H1 (cell line): ENCODE results near the gene ZNF575. TPM values are rescaled to one million over a fixed set of nuclear protein-coding genes. Genes with fewer than 3 reads are reported as not detected.

Source experiments
- ASH2L ChIP-seq: fragments of 200-600, 300-600 bp; sonication (generic); IDR thresholded peaks from one replicate; pipeline ENCODE4 v1.7.1; 2017; ENCODE audit warnings: low read length
- EP300 ChIP-seq, 2 experiments: IDR thresholded peaks; 1 replicate in 1 of 2; 2 replicates in 1 of 2; pipeline ENCODE4 v1.6.1; 2011 to 2012; ENCODE audit warnings: low read depth in 2 of 2, low read length in 2 of 2, mild to moderate bottlenecking in 2 of 2, borderline replicate concordance in 1 of 2, inconsistent platforms in 1 of 2, moderate library complexity in 1 of 2
- EZH2 ChIP-seq: fragments of 200-600 bp; sonication (generic); IDR thresholded peaks from 2 replicates; pipeline ENCODE4 v1.7.1; 2012; ENCODE audit warnings: low read depth, mild to moderate bottlenecking, moderate library complexity, low read length, inconsistent platforms; ENCODE audit not compliant: severe bottlenecking
- FOSL1 ChIP-seq: IDR thresholded peaks from 2 replicates; pipeline ENCODE4 v1.6.1; 2011; ENCODE audit warnings: mild to moderate bottlenecking, low read depth, low read length, moderate library complexity; ENCODE audit not compliant: insufficient read depth
- HDAC2 ChIP-seq, 2 experiments: fragments of 300-600 bp in 1 of 2; sonication (generic) in 1 of 2; IDR thresholded peaks; 2 replicates each; pipeline ENCODE4 v1.6.1; 2011 to 2012; ENCODE audit warnings: low read depth in 2 of 2, low read length in 2 of 2, mild to moderate bottlenecking in 2 of 2, moderate library complexity in 2 of 2, borderline replicate concordance in 1 of 2, inconsistent platforms in 1 of 2
- JUND ChIP-seq: IDR thresholded peaks from 2 replicates; pipeline ENCODE4 v1.6.1; 2011; ENCODE audit warnings: mild to moderate bottlenecking, improper control_type of control experiment, low read length
- SP1 ChIP-seq: IDR thresholded peaks from 2 replicates; pipeline ENCODE4 v1.6.1; 2011; ENCODE audit warnings: low read depth, low read length
- polyA plus RNA-seq, 7 experiments: library from polyadenylated mRNA; depleted of rRNA in 3 of 7; stranded (reverse) in 5 of 7; unstranded in 2 of 7; fragments of >200 nt in 5 of 7; fragments of 200-250 nt in 2 of 7; gene quantifications; 1 replicate in 5 of 7; 2 replicates in 1 of 7; 4 replicates in 1 of 7; pipeline versions ENCODE4 v1.2.1 to v1.2.3, GENCODE V29; 2011 to 2013; ENCODE audit warnings: missing spikeins in 2 of 7, mixed read lengths in 2 of 7
- total RNA-seq: library from RNA; stranded (reverse); fragmentation: NEBNext Ultra II Directional; extraction: Animal tissue kit (Norgen Biotek cat#: 25700); gene quantifications from 2 replicates; pipeline ENCODE4 v1.2.1, GENCODE V29; 2021
- TF ChIP-seq, protein P1 (sequence below): IDR thresholded peaks from 2 replicates; pipeline ENCODE4 v1.6.1; 2012; ENCODE audit warnings: inconsistent platforms
- TF ChIP-seq, protein P2 (sequence below): fragments of 300-600 bp; sonication (generic); IDR thresholded peaks from 2 replicates; pipeline ENCODE4 v1.7.1; 2012; ENCODE audit warnings: low read length, moderate library complexity, mild to moderate bottlenecking, inconsistent platforms; ENCODE audit not compliant: insufficient replicate concordance

Gene ZNF575
- total and polyA plus RNA-seq, 2 of the 8 experiments (the other 6 are each of a cell fraction or from before 2014, with no cell fraction given): 0.05 TPM; not detected in 1

DNA sequence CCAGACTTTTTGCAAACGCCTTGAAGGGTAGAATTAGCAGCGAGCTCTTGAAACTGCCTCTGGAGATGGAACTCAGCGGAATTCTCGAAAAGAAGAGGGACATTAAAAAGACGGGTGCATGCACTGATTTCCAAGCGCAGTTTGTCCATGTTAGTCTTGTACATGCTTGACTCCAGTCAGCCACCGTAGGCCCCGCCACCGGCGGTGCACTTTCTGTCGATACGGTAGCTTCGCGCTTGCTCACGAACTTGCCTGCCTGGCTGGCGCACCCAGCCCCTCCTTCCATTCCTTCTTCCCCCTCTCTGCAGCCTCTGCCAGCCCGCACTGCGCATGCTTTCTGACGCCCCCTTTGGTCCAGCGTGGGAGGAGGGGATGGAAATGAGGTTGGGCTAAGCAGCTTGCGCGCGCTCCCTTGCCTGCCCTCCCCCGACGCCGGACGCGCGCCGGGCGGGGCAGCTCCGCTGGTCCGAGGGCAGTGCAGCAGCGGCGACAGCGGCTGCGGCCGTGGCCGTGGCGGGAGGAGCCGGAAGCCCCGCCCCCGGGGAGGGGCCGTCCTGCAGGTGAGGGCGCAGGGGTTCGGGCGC is at the start of gene ZNF575 (continued):
- TF ChIP-seq ASH2L: peak; percentile 71
- TF ChIP-seq JUND: no peak
- TF ChIP-seq, protein P1, sequence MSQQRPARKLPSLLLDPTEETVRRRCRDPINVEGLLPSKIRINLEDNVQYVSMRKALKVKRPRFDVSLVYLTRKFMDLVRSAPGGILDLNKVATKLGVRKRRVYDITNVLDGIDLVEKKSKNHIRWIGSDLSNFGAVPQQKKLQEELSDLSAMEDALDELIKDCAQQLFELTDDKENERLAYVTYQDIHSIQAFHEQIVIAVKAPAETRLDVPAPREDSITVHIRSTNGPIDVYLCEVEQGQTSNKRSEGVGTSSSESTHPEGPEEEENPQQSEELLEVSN: peak; percentile 40; the same call in 1 of the 2 replicates
- TF ChIP-seq FOSL1: no peak
- TF ChIP-seq HDAC2 (IDR thresholded peaks at IDR 0.05; ENCODE audit: borderline replicate concordance in 1 of 2, low read depth in 2 of 2, low read length in 2 of 2): no peak
- no peak for TF ChIP-seq EZH2
- TF ChIP-seq, protein P2, sequence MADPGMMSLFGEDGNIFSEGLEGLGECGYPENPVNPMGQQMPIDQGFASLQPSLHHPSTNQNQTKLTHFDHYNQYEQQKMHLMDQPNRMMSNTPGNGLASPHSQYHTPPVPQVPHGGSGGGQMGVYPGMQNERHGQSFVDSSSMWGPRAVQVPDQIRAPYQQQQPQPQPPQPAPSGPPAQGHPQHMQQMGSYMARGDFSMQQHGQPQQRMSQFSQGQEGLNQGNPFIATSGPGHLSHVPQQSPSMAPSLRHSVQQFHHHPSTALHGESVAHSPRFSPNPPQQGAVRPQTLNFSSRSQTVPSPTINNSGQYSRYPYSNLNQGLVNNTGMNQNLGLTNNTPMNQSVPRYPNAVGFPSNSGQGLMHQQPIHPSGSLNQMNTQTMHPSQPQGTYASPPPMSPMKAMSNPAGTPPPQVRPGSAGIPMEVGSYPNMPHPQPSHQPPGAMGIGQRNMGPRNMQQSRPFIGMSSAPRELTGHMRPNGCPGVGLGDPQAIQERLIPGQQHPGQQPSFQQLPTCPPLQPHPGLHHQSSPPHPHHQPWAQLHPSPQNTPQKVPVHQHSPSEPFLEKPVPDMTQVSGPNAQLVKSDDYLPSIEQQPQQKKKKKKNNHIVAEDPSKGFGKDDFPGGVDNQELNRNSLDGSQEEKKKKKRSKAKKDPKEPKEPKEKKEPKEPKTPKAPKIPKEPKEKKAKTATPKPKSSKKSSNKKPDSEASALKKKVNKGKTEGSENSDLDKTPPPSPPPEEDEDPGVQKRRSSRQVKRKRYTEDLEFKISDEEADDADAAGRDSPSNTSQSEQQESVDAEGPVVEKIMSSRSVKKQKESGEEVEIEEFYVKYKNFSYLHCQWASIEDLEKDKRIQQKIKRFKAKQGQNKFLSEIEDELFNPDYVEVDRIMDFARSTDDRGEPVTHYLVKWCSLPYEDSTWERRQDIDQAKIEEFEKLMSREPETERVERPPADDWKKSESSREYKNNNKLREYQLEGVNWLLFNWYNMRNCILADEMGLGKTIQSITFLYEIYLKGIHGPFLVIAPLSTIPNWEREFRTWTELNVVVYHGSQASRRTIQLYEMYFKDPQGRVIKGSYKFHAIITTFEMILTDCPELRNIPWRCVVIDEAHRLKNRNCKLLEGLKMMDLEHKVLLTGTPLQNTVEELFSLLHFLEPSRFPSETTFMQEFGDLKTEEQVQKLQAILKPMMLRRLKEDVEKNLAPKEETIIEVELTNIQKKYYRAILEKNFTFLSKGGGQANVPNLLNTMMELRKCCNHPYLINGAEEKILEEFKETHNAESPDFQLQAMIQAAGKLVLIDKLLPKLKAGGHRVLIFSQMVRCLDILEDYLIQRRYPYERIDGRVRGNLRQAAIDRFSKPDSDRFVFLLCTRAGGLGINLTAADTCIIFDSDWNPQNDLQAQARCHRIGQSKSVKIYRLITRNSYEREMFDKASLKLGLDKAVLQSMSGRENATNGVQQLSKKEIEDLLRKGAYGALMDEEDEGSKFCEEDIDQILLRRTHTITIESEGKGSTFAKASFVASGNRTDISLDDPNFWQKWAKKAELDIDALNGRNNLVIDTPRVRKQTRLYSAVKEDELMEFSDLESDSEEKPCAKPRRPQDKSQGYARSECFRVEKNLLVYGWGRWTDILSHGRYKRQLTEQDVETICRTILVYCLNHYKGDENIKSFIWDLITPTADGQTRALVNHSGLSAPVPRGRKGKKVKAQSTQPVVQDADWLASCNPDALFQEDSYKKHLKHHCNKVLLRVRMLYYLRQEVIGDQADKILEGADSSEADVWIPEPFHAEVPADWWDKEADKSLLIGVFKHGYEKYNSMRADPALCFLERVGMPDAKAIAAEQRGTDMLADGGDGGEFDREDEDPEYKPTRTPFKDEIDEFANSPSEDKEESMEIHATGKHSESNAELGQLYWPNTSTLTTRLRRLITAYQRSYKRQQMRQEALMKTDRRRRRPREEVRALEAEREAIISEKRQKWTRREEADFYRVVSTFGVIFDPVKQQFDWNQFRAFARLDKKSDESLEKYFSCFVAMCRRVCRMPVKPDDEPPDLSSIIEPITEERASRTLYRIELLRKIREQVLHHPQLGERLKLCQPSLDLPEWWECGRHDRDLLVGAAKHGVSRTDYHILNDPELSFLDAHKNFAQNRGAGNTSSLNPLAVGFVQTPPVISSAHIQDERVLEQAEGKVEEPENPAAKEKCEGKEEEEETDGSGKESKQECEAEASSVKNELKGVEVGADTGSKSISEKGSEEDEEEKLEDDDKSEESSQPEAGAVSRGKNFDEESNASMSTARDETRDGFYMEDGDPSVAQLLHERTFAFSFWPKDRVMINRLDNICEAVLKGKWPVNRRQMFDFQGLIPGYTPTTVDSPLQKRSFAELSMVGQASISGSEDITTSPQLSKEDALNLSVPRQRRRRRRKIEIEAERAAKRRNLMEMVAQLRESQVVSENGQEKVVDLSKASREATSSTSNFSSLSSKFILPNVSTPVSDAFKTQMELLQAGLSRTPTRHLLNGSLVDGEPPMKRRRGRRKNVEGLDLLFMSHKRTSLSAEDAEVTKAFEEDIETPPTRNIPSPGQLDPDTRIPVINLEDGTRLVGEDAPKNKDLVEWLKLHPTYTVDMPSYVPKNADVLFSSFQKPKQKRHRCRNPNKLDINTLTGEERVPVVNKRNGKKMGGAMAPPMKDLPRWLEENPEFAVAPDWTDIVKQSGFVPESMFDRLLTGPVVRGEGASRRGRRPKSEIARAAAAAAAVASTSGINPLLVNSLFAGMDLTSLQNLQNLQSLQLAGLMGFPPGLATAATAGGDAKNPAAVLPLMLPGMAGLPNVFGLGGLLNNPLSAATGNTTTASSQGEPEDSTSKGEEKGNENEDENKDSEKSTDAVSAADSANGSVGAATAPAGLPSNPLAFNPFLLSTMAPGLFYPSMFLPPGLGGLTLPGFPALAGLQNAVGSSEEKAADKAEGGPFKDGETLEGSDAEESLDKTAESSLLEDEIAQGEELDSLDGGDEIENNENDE: no peak
- peak; percentile 5; the same call in 1 of the 2 replicates for TF ChIP-seq SP1
- TF ChIP-seq EP300 (IDR thresholded peaks at IDR 0.05; ENCODE audit: borderline replicate concordance in 1 of 2, low read depth in 2 of 2, low read length in 2 of 2): no peak
